Endothelial cell of umbilical vein (primary cell): Measurements from ENCODE around the gene CHN1. TPM values are rescaled to one million over a fixed set of nuclear protein-coding genes. Genes with fewer than 3 reads are reported as not detected.
A peak's percentile ranks its signal among the peaks of the same experiment; 100 is the strongest.

Experiments used
- BruUV-seq: library from RNA; stranded (reverse); fragments of 400-500 nt; replicated peaks from 2 replicates; lab custom pipeline; 2021; lab: Mats Ljungman, UMichigan
- CTCF ChIA-PET: fragments of 300-600, 350-600 bp; sonication (Branson Sonifier 250); formaldehyde crosslinking; loops from one replicate; lab custom pipeline; 2021; ENCODE audit warnings: antibody characterized with exemption, inconsistent platforms; lab: Charles Lee
- POLR2A ChIA-PET: fragments of 300-600, 350-600 bp; sonication (Branson Sonifier 250); formaldehyde crosslinking; loops from one replicate; lab custom pipeline; 2021; ENCODE audit warnings: antibody characterized with exemption, inconsistent platforms; lab: Charles Lee
- DNase-seq: peaks from one replicate; pipeline ENCODE4 v3.0.0-alpha.2; 2011; ENCODE audit warnings: low read depth, low spot score
- FAIRE-seq: peaks from 2 replicates; lab custom pipeline; 2011; peaks lifted over from hg19 to GRCh38; lab: Jason Lieb, UNC
- H2AFZ ChIP-seq: 2 replicates; pipeline ENCODE4 v1.6.0; 2012; ENCODE audit warnings: low read depth, low read length, control low read depth, inconsistent platforms
- H3K27ac ChIP-seq: 2 replicates; pipeline ENCODE4 v1.5.1; 2011; ENCODE audit warnings: low read depth, mild to moderate bottlenecking, control low read depth, low read length, moderate library complexity; ENCODE audit not compliant: insufficient read depth
- H3K27me3 ChIP-seq, 2 experiments: 2 replicates each; pipeline versions ENCODE4 v1.6.0 to v1.6.1; 2011; ENCODE audit warnings: low read length in 2 of 2, mixed read lengths in 1 of 2; ENCODE audit not compliant: control insufficient read depth in 2 of 2, insufficient read depth in 2 of 2
- H3K36me3 ChIP-seq, 2 experiments: 2 replicates in 1 of 2; 3 replicates in 1 of 2; pipeline ENCODE4 v1.5.1; 2011; ENCODE audit warnings: low read length in 2 of 2, mild to moderate bottlenecking in 1 of 2, moderate library complexity in 1 of 2; ENCODE audit not compliant: control insufficient read depth in 2 of 2, insufficient read depth in 2 of 2; ENCODE audit errors: extremely low read depth in 1 of 2
- H3K4me1 ChIP-seq: 3 replicates; pipeline ENCODE4 v1.5.1; 2011; ENCODE audit warnings: mild to moderate bottlenecking, low read length; ENCODE audit not compliant: control insufficient read depth, insufficient read depth; ENCODE audit errors: extremely low read depth
- H3K4me2 ChIP-seq: 2 replicates; pipeline ENCODE4 v1.6.1; 2011; ENCODE audit warnings: low read length, control low read depth, mixed read lengths; ENCODE audit not compliant: insufficient read depth
- H3K4me3 ChIP-seq, 3 experiments: fragments of 200-600 bp in 1 of 3; sonication (generic), shearing (Covaris generic) in 1 of 3; replicated peaks in 1 of 3; 2 replicates each; pipeline ENCODE4 v1.5.1; 2011 to 2016; ENCODE audit warnings: control low read depth in 3 of 3, low read length in 3 of 3, mild to moderate bottlenecking in 2 of 3, inconsistent platforms in 1 of 3, low read depth in 1 of 3, moderate library complexity in 1 of 3; ENCODE audit not compliant: insufficient read depth in 1 of 3
- H3K79me2 ChIP-seq: 2 replicates; pipeline ENCODE4 v1.6.0; 2012; ENCODE audit warnings: low read length, inconsistent platforms; ENCODE audit not compliant: control insufficient read depth, insufficient read depth
- H3K9ac ChIP-seq: replicated peaks from 2 replicates; pipeline ENCODE3; 2011; ENCODE audit warnings: low read length, control low read depth; ENCODE audit not compliant: insufficient read depth; ENCODE audit errors: extremely low read depth
- H3K9me1 ChIP-seq: replicated peaks from 3 replicates; pipeline ENCODE4 v1.6.0; 2011; ENCODE audit warnings: mild to moderate bottlenecking, low read length; ENCODE audit not compliant: control insufficient read depth, insufficient read depth; ENCODE audit errors: extremely low read depth
- H3K9me3 ChIP-seq: replicated peaks from 2 replicates; pipeline ENCODE4 v1.5.1; 2012; ENCODE audit warnings: low read length, inconsistent platforms; ENCODE audit not compliant: control insufficient read depth, insufficient read depth
- H4K20me1 ChIP-seq: replicated peaks from 2 replicates; pipeline ENCODE3; 2011; ENCODE audit warnings: mild to moderate bottlenecking, low read length; ENCODE audit not compliant: control insufficient read depth, insufficient read depth; ENCODE audit errors: extremely low read depth
- CTCF ChIP-seq, 2 donors: IDR thresholded peaks; 1 replicate in 1 of 2; 2 replicates in 1 of 2; pipeline ENCODE4 v1.5.1; 2011; ENCODE audit warnings: low read length in 2 of 2, mild to moderate bottlenecking in 2 of 2, moderate library complexity in 2 of 2, control low read depth in 1 of 2, inconsistent platforms in 1 of 2, low read depth in 1 of 2; ENCODE audit not compliant: insufficient read depth in 1 of 2; ENCODE audit errors: extremely low read depth in 1 of 2
- EZH2 ChIP-seq: IDR thresholded peaks from 2 replicates; pipeline ENCODE4 v1.6.1; 2012; ENCODE audit warnings: borderline replicate concordance, low read depth, mild to moderate bottlenecking, moderate library complexity, low read length, inconsistent platforms; ENCODE audit not compliant: severe bottlenecking
- FOS ChIP-seq: IDR thresholded peaks from 2 replicates; pipeline ENCODE4 v1.6.1; 2011; ENCODE audit warnings: mild to moderate bottlenecking, low read length, moderate library complexity, borderline replicate concordance; ENCODE audit not compliant: insufficient read depth
- GATA2 ChIP-seq: IDR thresholded peaks from 2 replicates; pipeline ENCODE4 v1.7.0; 2011; ENCODE audit warnings: low read depth, mild to moderate bottlenecking, moderate library complexity, mixed read lengths, low read length; ENCODE audit not compliant: insufficient read length, insufficient read depth
- JUN ChIP-seq: IDR thresholded peaks from 2 replicates; pipeline ENCODE4 v1.6.1; 2011; ENCODE audit warnings: borderline replicate concordance, low read depth; ENCODE audit not compliant: insufficient read length, insufficient read depth
- MAX ChIP-seq: IDR thresholded peaks from 2 replicates; pipeline ENCODE4 v1.6.1; 2011; ENCODE audit not compliant: insufficient read depth, insufficient read length
- MYC ChIP-seq: IDR thresholded peaks from one replicate; pipeline ENCODE4 v1.6.1; 2011; ENCODE audit warnings: mild to moderate bottlenecking, low read depth, low read length
- POLR2A ChIP-seq: IDR thresholded peaks from 2 replicates; pipeline ENCODE4 v1.6.1; 2012; ENCODE audit warnings: low read depth, mild to moderate bottlenecking, control low read depth, low read length
- POLR2AphosphoS5 ChIP-seq: IDR thresholded peaks from 2 replicates; pipeline ENCODE4 v1.6.1; 2012; ENCODE audit warnings: low read depth, mild to moderate bottlenecking, control low read depth, low read length, moderate library complexity; ENCODE audit not compliant: insufficient read depth
- dilution Hi-C: fragments of 300-500 bp; cut with MboI; formaldehyde crosslinking; loops from one replicate; pipeline ENCODE4 v1.15.0; 2019; ENCODE audit warnings: low sequenced_read_pairs; ENCODE audit not compliant: extremely low pct_ligation_motif_present
- intact Hi-C: fragments of 100-400 bp; cut with micrococcal nuclease; formaldehyde crosslinking; loops from one replicate; pipeline ENCODE4 v1.10.0; 2022
- polyA plus RNA-seq, 4 experiments: library from polyadenylated mRNA; depleted of rRNA in 3 of 4; stranded (reverse) in 3 of 4; unstranded in 1 of 4; fragments of >200 nt; gene quantifications; 2 replicates each; pipeline versions ENCODE4 v1.2.1 to v1.2.3, GENCODE V29; 2011 to 2012; ENCODE audit warnings: missing spikeins in 1 of 4
- total RNA-seq: library from RNA; stranded (reverse); gene quantifications from 2 replicates; pipeline ENCODE4 v1.2.3, GENCODE V29; 2021

CHN1 gene
- total and polyA plus RNA-seq, 2 donors (not counting 3 experiments of a cell fraction or from before 2014, with no cell fraction given) = 23.3 to 24.9 TPM

- FAIRE-seq (no peak), DNase-seq (no peak)
- peaks cover 10% of the 10 kb centered on the region for H3K4me1 ChIP-seq
- no peak overlapping the region for H3K4me3 ChIP-seq
- no peaks in the 10 kb centered on the region for H3K36me3 ChIP-seq
- no peak for TF ChIP-seq CTCF (IDR thresholded peaks at IDR 0.05; ENCODE audit: extremely low read depth in 1 of 2, insufficient read depth in 1 of 2, low read depth in 1 of 2, low read length in 2 of 2)
- TF ChIP-seq MAX = no peak
- TF ChIP-seq POLR2A = no peak
- no TSS peak for BruUV-seq
- H2AFZ ChIP-seq = no peak overlapping the region
- no peak overlapping the region for H3K9ac ChIP-seq
- intact Hi-C loops = no loop called here
- peaks cover 3% of the 10 kb centered on the region for H3K79me2 ChIP-seq
- H3K27me3 ChIP-seq = no peaks in the 10 kb centered on the region
- ChIA-PET POLR2A (no interaction called here), CTCF (interaction anchor here (0.6 to 1.1 kb wide), 2 partner anchors 14 to 181 kb away, joined by 3 read pairs; no protein-coding TSS in a partner anchor)
- H3K27ac ChIP-seq = no peak overlapping the region
- H3K9me3 ChIP-seq = no peaks in the 10 kb centered on the region
- no peaks in the 10 kb centered on the region for H4K20me1 ChIP-seq
- H3K4me2 ChIP-seq = no peak overlapping the region
- dilution Hi-C loops = no loop called here
- H3K9me1 ChIP-seq = no peaks in the 10 kb centered on the region
Observed at GRCh38 chr2:174951745-174952144, 53.4 kb downstream of the CHN1 start.

GRCh38 chr2:174949988-174950687, 55.0 kb downstream of the CHN1 start:
- H3K36me3 ChIP-seq = no peaks in the 10 kb centered on the region
- DNase-seq = no peak
- TF ChIP-seq POLR2A = no peak
- no peak for TF ChIP-seq MAX
- TF ChIP-seq CTCF (IDR thresholded peaks at IDR 0.05; ENCODE audit: extremely low read depth in 1 of 2, insufficient read depth in 1 of 2, low read depth in 1 of 2, low read length in 2 of 2) = no peak
- no peak for TF ChIP-seq POLR2AphosphoS5
- no peak for TF ChIP-seq EZH2
- TF ChIP-seq MYC = no peak
- TF ChIP-seq JUN = no peak
- no peak for TF ChIP-seq FOS
- TF ChIP-seq GATA2 = no peak
- no peaks in the 10 kb centered on the region for H3K9me3 ChIP-seq
- no peak overlapping the region for H3K4me2 ChIP-seq
- TSS peak; percentile 12 for BruUV-seq
- no peaks in the 10 kb centered on the region for H3K27me3 ChIP-seq
- dilution Hi-C loops (no loop called here), intact Hi-C loops (no loop called here)
- no peak overlapping the region for H2AFZ ChIP-seq
- peaks cover 3% of the 10 kb centered on the region for H3K79me2 ChIP-seq
- no peaks in the 10 kb centered on the region for H4K20me1 ChIP-seq
- H3K9ac ChIP-seq = no peak overlapping the region
- no peak for FAIRE-seq
- ChIA-PET CTCF (interaction anchor here (1.1 kb wide), 1 partner anchor 179 kb away, joined by 4 read pairs; no protein-coding TSS in a partner anchor), POLR2A (no interaction called here)
- H3K4me3 ChIP-seq = no peak overlapping the region
- no peak overlapping the region for H3K27ac ChIP-seq
- H3K9me1 ChIP-seq = no peaks in the 10 kb centered on the region
- peaks cover 10% of the 10 kb centered on the region for H3K4me1 ChIP-seq
